IMR-90 (cell line): ENCODE measurements around the gene APBB1IP.
"Not testable (repeated sequence)": the region's sequence is repeated elsewhere in the genome, so short reads cannot be mapped to it uniquely, and the experiment has no call there.

ENCODE experiments used
- CEBPB ChIP-seq: IDR thresholded peaks from 2 replicates; pipeline ENCODE4 v1.6.1; 2012; ENCODE audit warnings: low read depth, low read length, improper control_type of control experiment
- CHD1 ChIP-seq: IDR thresholded peaks from 2 replicates; pipeline ENCODE4 v1.6.1; 2012; ENCODE audit warnings: low read depth, low read length, improper control_type of control experiment
- FOS ChIP-seq: fragments of 150-350 bp; IDR thresholded peaks from 2 replicates; pipeline ENCODE4 v1.6.1; 2016; ENCODE audit warnings: low read depth, low read length
- MAZ ChIP-seq: IDR thresholded peaks from 2 replicates; pipeline ENCODE4 v1.6.1; 2012; ENCODE audit warnings: low read depth, mild to moderate bottlenecking, low read length, improper control_type of control experiment, moderate library complexity, borderline replicate concordance
- MXI1 ChIP-seq: IDR thresholded peaks from 2 replicates; pipeline ENCODE4 v1.6.1; 2012; ENCODE audit warnings: low read depth, mild to moderate bottlenecking, low read length, moderate library complexity, borderline replicate concordance
- POLR2A ChIP-seq: IDR thresholded peaks from 2 replicates; pipeline ENCODE4 v1.6.1; 2012; ENCODE audit warnings: mild to moderate bottlenecking, low read depth, low read length
- RCOR1 ChIP-seq: IDR thresholded peaks from 2 replicates; pipeline ENCODE4 v1.6.1; 2012; ENCODE audit warnings: mild to moderate bottlenecking, low read length, improper control_type of control experiment; ENCODE audit not compliant: insufficient replicate concordance
- RFX5 ChIP-seq: IDR thresholded peaks from 2 replicates; pipeline ENCODE4 v1.8.0; 2012; ENCODE audit warnings: low read depth, mild to moderate bottlenecking, low read length, moderate library complexity
- TF ChIP-seq, protein P1 (sequence below): conservative IDR thresholded peaks from 2 replicates; pipeline ENCODE4 v1.5.1; 2012; ENCODE audit warnings: mild to moderate bottlenecking, low read depth, low read length, improper control_type of control experiment
- TF ChIP-seq, protein P2 (sequence below): fragments of 150-350 bp; IDR thresholded peaks from 2 replicates; pipeline ENCODE4 v1.6.1; 2016; ENCODE audit warnings: low read depth, mild to moderate bottlenecking, low read length, moderate library complexity, borderline replicate concordance

DNA sequence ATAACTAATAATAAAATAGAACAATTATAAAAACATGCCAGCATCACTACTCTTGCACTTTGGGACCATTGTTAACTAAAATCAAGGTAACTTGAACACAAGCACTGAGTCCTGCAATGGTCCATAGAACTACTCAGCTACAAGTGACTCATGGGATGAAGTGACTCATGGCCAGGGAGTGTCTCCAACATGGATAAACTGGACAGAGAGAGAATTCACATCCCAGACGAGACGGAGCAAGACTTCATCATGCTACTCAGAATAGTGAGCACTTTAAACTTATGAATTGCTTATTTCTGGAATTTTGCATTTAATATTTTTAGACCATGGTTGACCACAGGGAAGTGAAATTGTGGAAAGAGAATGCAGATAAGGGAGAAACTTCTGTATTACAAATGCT lies 165.1 kb downstream of the APBB1IP start:
- TF ChIP-seq, protein P1, sequence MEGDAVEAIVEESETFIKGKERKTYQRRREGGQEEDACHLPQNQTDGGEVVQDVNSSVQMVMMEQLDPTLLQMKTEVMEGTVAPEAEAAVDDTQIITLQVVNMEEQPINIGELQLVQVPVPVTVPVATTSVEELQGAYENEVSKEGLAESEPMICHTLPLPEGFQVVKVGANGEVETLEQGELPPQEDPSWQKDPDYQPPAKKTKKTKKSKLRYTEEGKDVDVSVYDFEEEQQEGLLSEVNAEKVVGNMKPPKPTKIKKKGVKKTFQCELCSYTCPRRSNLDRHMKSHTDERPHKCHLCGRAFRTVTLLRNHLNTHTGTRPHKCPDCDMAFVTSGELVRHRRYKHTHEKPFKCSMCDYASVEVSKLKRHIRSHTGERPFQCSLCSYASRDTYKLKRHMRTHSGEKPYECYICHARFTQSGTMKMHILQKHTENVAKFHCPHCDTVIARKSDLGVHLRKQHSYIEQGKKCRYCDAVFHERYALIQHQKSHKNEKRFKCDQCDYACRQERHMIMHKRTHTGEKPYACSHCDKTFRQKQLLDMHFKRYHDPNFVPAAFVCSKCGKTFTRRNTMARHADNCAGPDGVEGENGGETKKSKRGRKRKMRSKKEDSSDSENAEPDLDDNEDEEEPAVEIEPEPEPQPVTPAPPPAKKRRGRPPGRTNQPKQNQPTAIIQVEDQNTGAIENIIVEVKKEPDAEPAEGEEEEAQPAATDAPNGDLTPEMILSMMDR = not testable (repeated sequence)
- TF ChIP-seq, protein P2, sequence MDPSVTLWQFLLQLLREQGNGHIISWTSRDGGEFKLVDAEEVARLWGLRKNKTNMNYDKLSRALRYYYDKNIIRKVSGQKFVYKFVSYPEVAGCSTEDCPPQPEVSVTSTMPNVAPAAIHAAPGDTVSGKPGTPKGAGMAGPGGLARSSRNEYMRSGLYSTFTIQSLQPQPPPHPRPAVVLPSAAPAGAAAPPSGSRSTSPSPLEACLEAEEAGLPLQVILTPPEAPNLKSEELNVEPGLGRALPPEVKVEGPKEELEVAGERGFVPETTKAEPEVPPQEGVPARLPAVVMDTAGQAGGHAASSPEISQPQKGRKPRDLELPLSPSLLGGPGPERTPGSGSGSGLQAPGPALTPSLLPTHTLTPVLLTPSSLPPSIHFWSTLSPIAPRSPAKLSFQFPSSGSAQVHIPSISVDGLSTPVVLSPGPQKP = not testable (repeated sequence)
- not testable (repeated sequence) for TF ChIP-seq MXI1, CHD1, RFX5, MAZ, POLR2A, FOS, RCOR1, CEBPB
